GM13976 (cell line): Measurements from ENCODE around the gene PROSER3.

ENCODE experiments used
- DNase-seq: peaks from one replicate; pipeline ENCODE4 v3.0.0; 2012; ENCODE audit warnings: low spot score
- in situ Hi-C: fragments of 300-500 bp; cut with MboI; formaldehyde crosslinking; loops from one replicate; pipeline ENCODE4 v1.12.0; 2022; ENCODE audit warnings: low sequenced_read_pairs, mixed read lengths, inconsistent platforms; ENCODE audit not compliant: unreplicated experiment
- TF ChIP-seq, protein P1 (sequence below): IDR thresholded peaks from 2 replicates; pipeline ENCODE4 v1.5.1; 2012; ENCODE audit warnings: borderline replicate concordance, mild to moderate bottlenecking; ENCODE audit not compliant: insufficient read depth; ENCODE audit errors: extremely low read depth, missing control alignments, control extremely low read depth

PROSER3 gene

DNA sequence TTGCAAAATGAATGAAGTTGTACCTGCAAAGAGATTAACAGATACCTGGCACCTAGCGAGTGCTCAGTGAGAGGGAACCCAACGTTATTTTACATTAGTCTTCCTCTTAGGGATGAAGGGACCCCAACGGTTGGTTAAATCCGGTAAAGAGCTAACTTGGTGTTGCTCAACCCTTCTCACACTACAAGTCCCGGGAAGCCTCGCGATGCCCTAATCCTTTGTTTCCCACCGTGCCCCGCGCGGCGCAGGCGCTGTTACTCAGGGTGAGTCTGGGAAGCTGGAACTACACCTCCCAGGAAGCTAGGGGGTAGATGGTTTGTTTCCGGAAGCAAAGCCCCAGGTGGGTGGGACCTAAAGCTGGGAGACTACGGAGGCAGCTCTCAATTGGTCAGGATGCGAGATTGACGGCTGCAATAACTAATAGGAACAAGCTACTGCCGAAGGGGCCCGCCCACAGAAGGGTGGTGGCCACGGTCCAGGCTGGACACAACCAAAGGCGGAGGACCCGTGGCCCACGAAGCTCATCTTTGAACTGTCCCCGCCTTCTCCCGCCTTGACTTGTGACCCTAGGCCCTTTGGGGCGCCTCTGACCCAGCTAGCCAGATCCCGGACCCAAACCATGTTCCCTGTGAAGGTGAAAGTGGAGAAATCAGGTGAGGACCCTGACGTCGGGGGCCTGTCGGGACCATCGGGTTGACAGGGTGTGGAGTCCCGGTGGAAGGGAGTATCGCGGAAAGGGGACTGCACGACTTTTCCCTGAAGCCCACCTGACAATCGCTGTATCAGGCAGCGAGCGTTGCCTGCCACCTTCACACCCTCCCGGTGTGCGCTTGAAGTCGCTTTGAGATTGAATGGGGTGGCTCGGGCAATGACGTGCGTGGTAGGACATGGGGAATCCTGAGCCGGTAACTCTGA, 9.6 kb upstream of the PROSER3 start, which contains the start of gene LIN37:
TSS of gene LIN37 (plus strand) at position 471 of the 915 bp plus-strand sequence. CDS start at position 620, 149 bp downstream.
- TF ChIP-seq, protein P1, sequence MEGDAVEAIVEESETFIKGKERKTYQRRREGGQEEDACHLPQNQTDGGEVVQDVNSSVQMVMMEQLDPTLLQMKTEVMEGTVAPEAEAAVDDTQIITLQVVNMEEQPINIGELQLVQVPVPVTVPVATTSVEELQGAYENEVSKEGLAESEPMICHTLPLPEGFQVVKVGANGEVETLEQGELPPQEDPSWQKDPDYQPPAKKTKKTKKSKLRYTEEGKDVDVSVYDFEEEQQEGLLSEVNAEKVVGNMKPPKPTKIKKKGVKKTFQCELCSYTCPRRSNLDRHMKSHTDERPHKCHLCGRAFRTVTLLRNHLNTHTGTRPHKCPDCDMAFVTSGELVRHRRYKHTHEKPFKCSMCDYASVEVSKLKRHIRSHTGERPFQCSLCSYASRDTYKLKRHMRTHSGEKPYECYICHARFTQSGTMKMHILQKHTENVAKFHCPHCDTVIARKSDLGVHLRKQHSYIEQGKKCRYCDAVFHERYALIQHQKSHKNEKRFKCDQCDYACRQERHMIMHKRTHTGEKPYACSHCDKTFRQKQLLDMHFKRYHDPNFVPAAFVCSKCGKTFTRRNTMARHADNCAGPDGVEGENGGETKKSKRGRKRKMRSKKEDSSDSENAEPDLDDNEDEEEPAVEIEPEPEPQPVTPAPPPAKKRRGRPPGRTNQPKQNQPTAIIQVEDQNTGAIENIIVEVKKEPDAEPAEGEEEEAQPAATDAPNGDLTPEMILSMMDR: no peak
- in situ Hi-C loops: no loop called here
- peak; percentile 94 for DNase-seq

DNA sequence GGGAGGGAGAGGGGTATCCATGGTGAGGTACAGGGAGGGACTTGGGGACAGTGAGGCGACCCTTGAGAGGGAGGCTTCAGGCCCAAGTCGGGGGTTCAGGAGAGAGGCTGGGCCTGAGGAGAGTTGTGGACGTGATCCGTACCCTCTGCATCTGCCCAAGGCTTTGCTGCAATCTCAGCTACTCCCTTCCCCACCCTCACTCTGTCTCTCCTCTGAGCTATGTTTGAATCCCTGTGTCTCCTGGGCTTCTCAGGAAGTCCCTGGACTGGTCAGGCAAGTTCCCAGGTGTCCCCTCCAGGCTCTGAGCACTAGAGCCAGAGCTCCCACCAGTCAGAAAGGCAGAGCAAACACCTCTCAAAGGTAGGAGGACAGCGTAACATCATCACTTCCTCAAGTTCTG, 7.8 kb upstream of the PROSER3 start:
- TF ChIP-seq, protein P1: no peak
- in situ Hi-C loops: no loop called here
- no peak for DNase-seq

- in situ Hi-C loops: no loop called here
- no peak for DNase-seq
- TF ChIP-seq, protein P1: no peak
Measured at GRCh38 chr19:35751839-35752745, 5.9 kb upstream of the PROSER3 start.

DNA sequence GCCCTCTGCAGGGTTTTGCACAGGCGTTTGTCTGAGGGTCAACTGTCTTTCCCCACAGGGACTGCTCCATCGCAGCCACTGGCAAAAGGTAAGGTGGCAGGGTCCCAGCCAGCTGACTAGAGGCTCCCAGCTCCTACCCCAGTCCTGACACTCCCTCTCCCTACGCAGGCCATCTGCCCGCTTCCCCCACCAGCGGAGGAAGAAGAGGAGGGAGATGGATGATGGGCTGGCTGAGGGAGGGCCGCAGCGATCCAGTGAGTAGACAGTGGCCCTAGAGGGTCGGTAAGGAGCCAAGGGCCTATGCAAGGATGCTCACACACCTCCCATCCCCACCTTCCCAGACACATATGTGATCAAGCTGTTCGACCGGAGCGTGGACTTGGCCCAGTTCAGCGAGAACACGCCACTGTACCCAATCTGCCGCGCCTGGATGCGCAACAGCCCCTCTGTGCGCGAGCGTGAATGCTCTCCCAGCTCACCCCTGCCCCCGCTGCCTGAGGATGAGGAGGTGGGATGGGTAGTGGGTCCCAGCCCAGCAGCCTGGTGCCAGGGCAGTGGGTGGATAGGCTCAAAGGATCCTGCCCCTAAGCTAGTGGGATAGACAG, 5.1 kb upstream of the PROSER3 start:
- TF ChIP-seq, protein P1: no peak
- in situ Hi-C loops: no loop called here

GRCh38 chr19:35753634-35754369, 4.2 kb upstream of the PROSER3 start:
- DNase-seq: no peak
- in situ Hi-C loops: no loop called here
- TF ChIP-seq, protein P1: no peak

More for the DNA sequence above, 5.1 kb upstream of the PROSER3 start:
- DNase-seq: no peak
